IPS-15b (cell line): ENCODE results near the gene NAB1.
"Not testable (repeated sequence)": the region's sequence is repeated elsewhere in the genome, so short reads cannot be mapped to it uniquely, and the experiment has no call there.

Source experiments
- H3K27me3 ChIP-seq: one replicate; pipeline ENCODE4 v1.6.1; 2013; ENCODE audit warnings: low read length; ENCODE audit not compliant: control insufficient read depth, insufficient read depth
- H3K36me3 ChIP-seq: one replicate; pipeline ENCODE4 v1.6.1; 2013; ENCODE audit warnings: low read length; ENCODE audit not compliant: control insufficient read depth, insufficient read depth
- H3K4me1 ChIP-seq: one replicate; pipeline ENCODE4 v1.6.1; 2013; ENCODE audit warnings: mild to moderate bottlenecking, low read length; ENCODE audit not compliant: control insufficient read depth, insufficient read depth
- H3K4me3 ChIP-seq: one replicate; pipeline ENCODE4 v1.5.1; 2013; ENCODE audit warnings: low read depth, low read length
- H3K9ac ChIP-seq: one replicate; pipeline ENCODE4 v1.6.1; 2013; ENCODE audit warnings: low read depth, mild to moderate bottlenecking, low read length
- H3K9me3 ChIP-seq: one replicate; pipeline ENCODE4 v1.6.1; 2013; ENCODE audit warnings: mild to moderate bottlenecking, low read length; ENCODE audit not compliant: control insufficient read depth, insufficient read depth

NAB1 gene

GRCh38 chr2:190705280-190705679 lies 56.4 kb downstream of the NAB1 start:
- Histone ChIP-seq H3K27me3 (no peaks in the 10 kb centered on the region), H3K9me3 (no peaks in the 10 kb centered on the region), H3K4me1 (no peaks in the 10 kb centered on the region), H3K36me3 (no peaks in the 10 kb centered on the region), H3K9ac (no peak overlapping the region), H3K4me3 (no peak overlapping the region)

GRCh38 chr2:190707726-190708125 lies 58.8 kb downstream of the NAB1 start:
- no peaks in the 10 kb centered on the region for H3K9me3 ChIP-seq
- H3K27me3 ChIP-seq: no peaks in the 10 kb centered on the region
- no peak overlapping the region for H3K9ac ChIP-seq
- no peaks in the 10 kb centered on the region for H3K4me1 ChIP-seq
- H3K36me3 ChIP-seq: no peaks in the 10 kb centered on the region
- no peak overlapping the region for H3K4me3 ChIP-seq

GRCh38 chr2:190708650-190709049 lies 59.8 kb downstream of the NAB1 start:
- H3K4me3 ChIP-seq, H3K27me3 ChIP-seq, H3K4me1 ChIP-seq, H3K36me3 ChIP-seq, H3K9me3 ChIP-seq, H3K9ac ChIP-seq: not testable (repeated sequence)

- Histone ChIP-seq H3K9me3 (no peaks in the 10 kb centered on the region), H3K9ac (no peak overlapping the region), H3K36me3 (no peaks in the 10 kb centered on the region), H3K4me3 (no peak overlapping the region), H3K27me3 (no peaks in the 10 kb centered on the region), H3K4me1 (no peaks in the 10 kb centered on the region)
These were observed 62.2 kb downstream of the NAB1 start for GRCh38 chr2:190711069-190711468.

- no peaks in the 10 kb centered on the region for H3K27me3 ChIP-seq
These were observed 64.6 kb downstream of the NAB1 start for GRCh38 chr2:190713471-190713870.

GRCh38 chr2:190714958-190715357 lies 66.1 kb downstream of the NAB1 start:
- Histone ChIP-seq H3K36me3 (no peaks in the 10 kb centered on the region), H3K27me3 (no peaks in the 10 kb centered on the region), H3K4me1 (no peaks in the 10 kb centered on the region), H3K9me3 (no peaks in the 10 kb centered on the region), H3K4me3 (no peak overlapping the region), H3K9ac (no peak overlapping the region)

More at GRCh38 chr2:190713471-190713870, 64.6 kb downstream of the NAB1 start:
- no peaks in the 10 kb centered on the region for H3K36me3 ChIP-seq
- no peaks in the 10 kb centered on the region for H3K4me1 ChIP-seq
- H3K9ac ChIP-seq: no peak overlapping the region
- H3K9me3 ChIP-seq: no peaks in the 10 kb centered on the region
- H3K4me3 ChIP-seq: no peak overlapping the region

GRCh38 chr2:190716176-190716807 lies 67.4 kb downstream of the NAB1 start:
- no peaks in the 10 kb centered on the region for H3K4me1 ChIP-seq
- H3K4me3 ChIP-seq: no peak overlapping the region
- no peaks in the 10 kb centered on the region for H3K27me3 ChIP-seq
- no peaks in the 10 kb centered on the region for H3K36me3 ChIP-seq
- no peaks in the 10 kb centered on the region for H3K9me3 ChIP-seq
- no peak overlapping the region for H3K9ac ChIP-seq

- Histone ChIP-seq H3K4me1 (no peaks in the 10 kb centered on the region), H3K36me3 (no peaks in the 10 kb centered on the region)
These were observed 68.4 kb downstream of the NAB1 start for GRCh38 chr2:190717306-190717705.

GRCh38 chr2:190717764-190718651 lies 69.1 kb downstream of the NAB1 start:
- Histone ChIP-seq H3K4me3 (no peak overlapping the region), H3K4me1 (no peaks in the 10 kb centered on the region), H3K27me3 (no peaks in the 10 kb centered on the region), H3K36me3 (no peaks in the 10 kb centered on the region), H3K9ac (no peak overlapping the region), H3K9me3 (no peaks in the 10 kb centered on the region)

More at GRCh38 chr2:190717306-190717705, 68.4 kb downstream of the NAB1 start:
- H3K27me3 ChIP-seq: no peaks in the 10 kb centered on the region
- no peak overlapping the region for H3K4me3 ChIP-seq
- H3K9ac ChIP-seq: no peak overlapping the region
- no peaks in the 10 kb centered on the region for H3K9me3 ChIP-seq

- no peaks in the 10 kb centered on the region for H3K27me3 ChIP-seq
- no peaks in the 10 kb centered on the region for H3K4me1 ChIP-seq
- no peaks in the 10 kb centered on the region for H3K36me3 ChIP-seq
- no peak overlapping the region for H3K9ac ChIP-seq
- no peak overlapping the region for H3K4me3 ChIP-seq
- H3K9me3 ChIP-seq: no peaks in the 10 kb centered on the region
These were observed 70.0 kb downstream of the NAB1 start for GRCh38 chr2:190718652-190719526.

- Histone ChIP-seq H3K36me3 (no peaks in the 10 kb centered on the region), H3K9me3 (no peaks in the 10 kb centered on the region), H3K4me3 (no peak overlapping the region), H3K4me1 (no peaks in the 10 kb centered on the region), H3K9ac (no peak overlapping the region), H3K27me3 (no peaks in the 10 kb centered on the region)
These were observed 71.4 kb downstream of the NAB1 start for GRCh38 chr2:190720276-190720675.
